H54 (cell line): ENCODE results near the gene FXYD2.

Source experiments
- DNase-seq: peaks from one replicate; pipeline ENCODE4 v3.0.0; 2011; ENCODE audit warnings: low spot score, mixed read lengths; ENCODE audit not compliant: insufficient read length
- FAIRE-seq: peaks from 3 replicates; lab custom pipeline; 2011; peaks lifted over from hg19 to GRCh38; lab: Jason Lieb, UNC
- POLR2A ChIP-seq: IDR thresholded peaks from 2 replicates; pipeline ENCODE4 v1.6.1; 2011; ENCODE audit warnings: low read depth, mild to moderate bottlenecking, low read length

FXYD2 gene

DNA sequence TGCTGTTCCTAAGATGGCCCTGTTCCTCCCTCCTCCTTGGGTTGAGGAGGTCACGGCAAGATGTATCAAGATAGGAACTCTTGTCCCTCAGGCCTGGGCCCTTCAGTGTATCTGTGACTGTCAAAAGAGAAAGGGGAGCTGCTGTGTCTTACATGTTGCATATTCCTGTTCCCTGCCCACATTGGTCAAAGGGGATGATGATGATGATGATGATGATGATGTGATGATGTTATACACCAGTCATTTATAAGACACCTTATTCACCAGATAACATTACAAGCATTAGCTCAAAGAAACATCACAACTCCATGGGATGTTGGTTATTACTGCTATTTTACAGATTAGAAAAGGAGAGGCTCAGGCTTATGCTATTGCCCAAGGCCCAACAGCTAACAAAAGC lies 38.2 kb upstream of the FXYD2 start:
- no peak for DNase-seq
- TF ChIP-seq POLR2A, result no peak
- FAIRE-seq, result no peak

DNA sequence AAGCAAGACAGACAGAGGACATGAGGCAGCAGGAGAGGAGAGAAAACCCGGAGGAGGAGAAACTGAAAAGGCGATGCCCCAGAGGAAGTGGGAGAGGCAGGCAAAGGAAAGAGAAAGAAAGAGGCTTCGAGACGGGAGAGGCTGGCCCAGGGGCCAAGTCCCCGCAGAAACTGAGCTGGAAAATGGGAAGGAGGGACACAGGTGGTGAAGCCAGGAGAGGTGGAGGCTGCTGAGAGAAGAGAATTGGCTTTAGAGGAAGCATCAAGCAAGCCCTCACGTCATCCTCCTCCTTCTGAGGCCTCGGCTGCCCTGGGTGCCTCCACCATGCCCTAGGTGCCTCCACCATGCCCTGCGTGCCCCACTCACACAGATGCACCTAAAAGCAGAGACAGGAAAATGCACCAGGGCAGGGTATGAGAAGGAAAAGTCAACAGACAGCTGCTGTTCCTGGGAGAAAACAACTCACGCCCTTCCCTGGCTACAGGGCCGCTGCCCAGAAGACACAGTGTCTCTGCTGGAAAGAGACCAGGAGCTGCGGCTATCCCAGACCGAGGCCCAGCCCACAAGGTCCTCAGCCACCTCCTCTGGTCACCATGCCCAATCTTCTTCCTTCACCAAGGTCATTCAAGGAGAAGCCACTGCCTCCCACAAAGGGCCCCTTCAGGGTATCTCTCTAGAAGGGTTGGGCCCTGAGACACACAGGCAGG lies 37.6 kb upstream of the FXYD2 start:
- DNase-seq (no peak), FAIRE-seq (no peak)
- no peak for TF ChIP-seq POLR2A

DNA sequence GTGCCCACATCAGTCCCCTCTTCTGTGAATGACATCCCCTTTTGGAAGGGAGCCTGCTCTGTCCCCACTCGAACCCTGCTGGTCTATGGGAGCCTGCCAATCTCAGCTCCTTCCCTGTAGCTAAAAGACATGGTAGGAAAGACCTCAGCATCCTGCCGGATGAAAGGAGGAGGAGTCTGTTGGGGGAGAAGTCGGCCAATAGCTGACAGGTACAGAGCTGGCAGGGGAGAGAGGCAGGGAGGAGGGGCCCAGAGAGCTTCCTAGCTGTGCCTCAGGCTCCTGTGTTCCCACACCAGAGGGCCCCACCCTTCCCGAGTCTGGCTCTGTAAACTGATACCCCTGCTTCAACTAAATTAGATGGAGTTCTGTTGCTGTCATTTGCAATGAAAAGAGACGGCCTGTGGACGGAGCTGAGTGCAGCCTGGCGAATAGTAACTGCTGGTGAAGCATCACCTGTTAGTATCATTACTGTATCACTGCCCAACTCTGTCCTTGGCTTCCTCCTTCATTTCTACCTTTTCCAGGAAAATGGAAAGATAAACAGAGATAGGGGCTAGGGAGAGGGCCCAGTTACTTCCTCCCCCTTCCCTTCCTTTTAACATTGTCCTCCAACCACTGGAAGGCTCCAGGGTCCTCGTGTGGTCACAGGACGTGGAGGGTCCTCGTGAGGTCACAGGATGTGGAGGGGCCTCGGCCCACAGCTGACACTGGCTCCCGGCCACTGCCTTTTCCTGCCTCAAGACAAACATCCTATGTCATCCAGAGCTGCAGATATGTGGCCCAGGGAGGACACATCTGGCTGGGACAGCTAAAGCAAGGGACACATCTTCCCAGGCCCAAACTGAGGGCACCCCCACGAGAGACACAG lies 36.8 kb upstream of the FXYD2 start:
- FAIRE-seq, result no peak

DNA sequence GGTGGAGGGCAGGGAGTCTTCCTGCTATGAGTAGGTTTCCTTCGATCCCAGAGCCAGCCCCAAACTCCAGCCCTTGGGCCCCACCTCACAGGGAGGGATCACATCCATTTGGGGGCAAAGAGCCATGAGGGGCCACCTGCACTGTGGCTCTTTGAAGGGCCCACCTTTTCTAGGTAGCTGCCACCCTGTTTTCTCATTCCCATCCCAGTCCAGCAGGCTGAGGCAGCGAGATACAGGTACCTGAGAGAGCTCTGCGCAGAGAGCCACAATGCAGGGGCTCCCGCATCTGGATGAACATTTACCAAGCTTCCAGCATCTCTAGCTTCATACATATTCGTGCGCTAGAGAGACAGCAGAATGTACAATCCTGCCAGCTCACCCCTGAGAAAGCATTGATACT lies 35.6 kb upstream of the FXYD2 start:
- FAIRE-seq, result no peak
- DNase-seq, result no peak
- no peak for TF ChIP-seq POLR2A

More for the DNA sequence above, 36.8 kb upstream of the FXYD2 start:
- DNase-seq, result no peak
- TF ChIP-seq POLR2A, result no peak

DNA sequence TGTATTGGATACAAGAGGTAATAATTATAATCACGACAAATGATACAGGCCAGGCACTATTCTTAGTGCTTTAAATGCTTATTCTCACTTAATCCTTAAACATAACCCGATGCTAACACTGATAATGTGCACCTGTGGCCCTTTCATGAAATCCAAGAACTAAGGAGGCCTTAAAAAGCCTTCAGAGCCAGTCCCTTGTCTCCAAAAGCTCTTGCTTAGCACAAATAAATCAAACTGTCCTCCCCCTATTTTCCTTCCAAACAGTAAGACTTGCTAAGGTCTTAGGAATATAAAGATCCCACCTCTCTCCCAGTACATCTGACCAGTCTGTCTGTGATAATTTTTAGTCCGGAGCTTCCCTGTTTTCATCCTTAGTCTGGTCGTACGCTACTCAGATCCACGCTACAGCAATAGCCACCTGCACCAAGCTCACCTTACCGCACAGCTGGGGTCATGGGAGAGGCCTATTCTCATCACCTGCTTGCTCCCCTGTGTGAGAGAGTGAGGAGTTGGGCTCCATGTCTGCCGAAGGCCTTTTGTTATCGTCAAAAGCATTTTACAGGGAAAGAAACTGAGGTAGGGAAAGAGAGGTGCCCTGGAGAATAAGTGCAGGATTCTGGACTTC lies 35.1 kb upstream of the FXYD2 start:
- FAIRE-seq, result no peak

DNA sequence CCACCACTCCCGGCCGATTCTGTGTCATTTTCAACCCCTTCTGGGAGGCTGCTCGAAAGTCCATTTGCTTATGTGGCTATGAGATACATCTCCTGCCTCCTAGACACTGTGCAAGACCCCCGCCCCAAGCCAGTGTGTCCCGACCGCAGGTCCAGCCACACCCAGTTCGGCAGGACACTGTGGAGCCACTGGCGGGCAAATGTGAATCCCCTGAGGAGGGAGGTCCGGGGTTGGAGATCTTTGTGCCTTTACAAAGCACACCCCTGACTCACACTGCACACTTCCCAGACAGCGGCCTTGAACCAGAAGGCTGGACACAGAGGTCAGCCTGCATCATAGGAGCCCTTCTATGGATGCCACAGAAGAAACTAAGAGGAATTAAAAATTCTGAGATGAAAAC lies 34.5 kb upstream of the FXYD2 start:
- no peak for DNase-seq
- FAIRE-seq, result no peak
- no peak for TF ChIP-seq POLR2A

More for the DNA sequence above, 35.1 kb upstream of the FXYD2 start:
- DNase-seq, result no peak
- no peak for TF ChIP-seq POLR2A

DNA sequence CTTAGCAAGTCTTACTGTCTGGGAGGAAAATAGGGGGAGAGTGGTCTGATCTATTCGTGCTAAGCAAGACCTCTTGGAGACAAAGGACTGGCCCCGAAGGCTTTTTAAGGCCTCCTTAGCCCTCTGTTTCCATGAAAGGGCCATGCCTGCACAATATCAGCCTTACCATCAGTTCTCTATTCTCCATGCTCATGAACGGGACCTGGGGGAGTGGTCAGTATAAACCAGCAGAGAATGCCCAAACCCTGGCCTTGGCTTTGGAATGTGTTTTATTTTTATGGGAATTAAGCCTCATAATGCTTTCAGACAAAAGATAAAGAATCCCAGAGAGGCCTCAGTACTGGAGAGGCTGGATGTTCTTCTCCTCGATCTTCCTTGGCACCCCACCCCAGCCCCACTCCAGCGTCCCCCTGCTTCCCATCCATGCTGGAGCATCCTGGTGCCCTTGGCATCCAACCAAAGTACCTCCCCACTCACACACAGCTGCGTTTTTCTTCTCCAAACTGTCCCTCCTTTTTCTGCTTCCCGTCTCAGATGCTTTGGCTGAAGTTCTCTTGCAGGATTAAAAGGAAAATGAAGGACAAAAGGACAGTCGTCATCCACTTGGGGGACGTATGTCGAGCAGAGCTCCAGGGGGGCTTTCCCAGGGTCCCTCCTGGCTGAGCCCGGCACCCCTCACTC lies 33.3 kb upstream of the FXYD2 start:
- DNase-seq (no peak), FAIRE-seq (no peak)
- no peak for TF ChIP-seq POLR2A

DNA sequence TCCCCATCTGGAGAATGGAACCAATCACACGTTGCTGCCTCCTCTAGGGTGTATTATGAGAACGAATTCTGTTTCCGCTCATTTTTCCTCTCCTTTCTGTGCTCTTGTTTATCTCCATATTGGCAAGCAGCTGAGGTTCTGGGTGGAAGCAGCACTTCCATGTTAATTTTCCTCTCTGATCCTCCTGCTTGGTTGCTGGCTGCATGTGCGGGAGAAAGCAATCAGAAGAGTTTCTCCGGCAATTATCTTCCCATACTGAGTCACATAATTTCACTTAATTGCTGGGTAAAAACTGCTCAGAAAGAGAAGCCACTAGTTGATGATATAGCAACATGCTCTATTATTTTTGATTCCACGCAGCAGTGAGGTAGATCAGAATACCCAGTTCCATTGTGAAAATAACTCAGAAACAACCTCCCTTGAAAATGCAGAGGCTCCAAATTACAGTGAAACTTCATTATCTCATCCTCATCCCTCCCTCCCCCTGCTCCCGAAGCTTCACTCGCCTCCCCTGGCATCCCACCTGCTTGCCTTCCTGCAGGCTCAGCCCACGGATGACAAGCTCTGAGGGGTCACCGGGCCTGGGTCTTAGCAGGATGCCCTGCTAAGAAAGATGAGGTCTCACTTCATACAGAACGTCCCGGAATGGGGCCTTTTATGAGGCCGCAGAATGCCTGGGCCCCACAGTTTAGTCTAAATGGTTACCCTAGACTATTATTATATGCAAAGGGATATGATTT lies 31.5 kb upstream of the FXYD2 start:
- FAIRE-seq (no peak), DNase-seq (no peak)
- TF ChIP-seq POLR2A, result no peak

DNA sequence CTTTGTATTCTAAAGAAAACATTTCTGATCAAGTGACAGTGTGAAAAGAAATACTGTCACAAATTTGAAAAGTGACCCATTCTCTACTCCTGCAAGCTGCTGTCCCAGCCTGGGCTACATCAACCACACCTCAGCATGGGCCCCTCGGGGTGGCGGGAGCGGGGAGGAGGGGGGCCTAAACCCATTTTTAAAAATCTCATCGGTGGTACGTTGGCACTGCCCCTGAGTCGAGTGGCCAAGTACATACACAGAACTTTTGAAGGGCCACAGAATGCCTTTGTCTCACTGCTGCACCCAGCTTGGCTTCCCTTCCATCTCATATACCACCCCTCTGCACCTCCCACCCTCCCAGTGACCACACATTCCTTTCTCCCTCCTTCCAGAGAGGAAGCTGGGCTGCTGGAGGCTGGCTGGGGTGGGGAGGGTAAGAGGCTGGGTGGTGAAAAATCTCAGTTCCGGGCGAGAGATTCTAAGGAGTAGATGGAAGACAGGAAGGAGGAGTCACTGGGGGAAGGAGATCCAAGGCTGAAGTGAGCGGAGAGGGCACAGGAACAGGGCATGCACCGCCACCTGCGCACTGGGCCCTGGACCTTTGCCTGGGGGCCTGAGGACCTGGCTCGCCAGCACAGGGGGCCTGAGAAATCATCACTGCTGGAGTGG lies 30.8 kb upstream of the FXYD2 start:
- DNase-seq (no peak), FAIRE-seq (no peak)
- TF ChIP-seq POLR2A, result no peak

DNA sequence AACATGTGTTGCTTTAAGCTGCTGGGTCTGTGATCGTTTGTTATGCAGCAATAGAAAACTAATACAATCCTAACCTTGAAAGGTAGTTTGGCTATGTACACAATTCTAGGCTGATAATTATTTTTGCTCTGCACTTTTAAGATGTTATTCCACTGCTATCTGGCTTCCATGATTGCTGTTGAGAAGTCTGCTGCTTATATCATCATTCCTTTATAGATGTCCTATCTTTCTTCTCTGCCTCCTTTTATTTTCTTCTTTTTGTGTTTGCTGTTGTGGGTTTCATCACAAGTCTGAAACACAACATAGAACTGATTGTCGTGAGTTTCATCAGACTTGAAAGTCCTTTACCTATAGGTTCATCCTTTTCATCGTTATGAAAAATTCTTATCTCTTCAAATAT lies 27.8 kb upstream of the FXYD2 start:
- FAIRE-seq, result no peak
- no peak for TF ChIP-seq POLR2A
- DNase-seq, result no peak

DNA sequence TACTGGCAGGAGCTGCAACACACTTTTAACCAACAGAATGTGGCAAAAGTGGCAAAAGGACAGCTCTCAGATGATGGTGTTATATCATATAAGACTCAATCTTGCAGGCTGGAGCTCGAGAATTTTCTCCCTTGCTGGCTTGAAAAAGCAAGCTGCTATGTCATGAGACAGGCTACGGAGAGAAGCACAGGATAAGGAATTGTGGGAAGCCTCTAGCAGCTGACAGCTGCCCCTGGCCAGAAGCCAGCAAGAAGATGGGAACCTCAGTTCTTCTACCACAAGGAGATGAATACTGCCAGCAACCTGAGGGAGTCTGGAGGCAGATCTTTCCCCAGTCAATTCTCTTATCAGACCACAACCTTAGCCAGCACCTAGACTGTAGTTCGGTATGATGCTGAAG lies 27.3 kb upstream of the FXYD2 start:
- DNase-seq (no peak), FAIRE-seq (no peak)

DNA sequence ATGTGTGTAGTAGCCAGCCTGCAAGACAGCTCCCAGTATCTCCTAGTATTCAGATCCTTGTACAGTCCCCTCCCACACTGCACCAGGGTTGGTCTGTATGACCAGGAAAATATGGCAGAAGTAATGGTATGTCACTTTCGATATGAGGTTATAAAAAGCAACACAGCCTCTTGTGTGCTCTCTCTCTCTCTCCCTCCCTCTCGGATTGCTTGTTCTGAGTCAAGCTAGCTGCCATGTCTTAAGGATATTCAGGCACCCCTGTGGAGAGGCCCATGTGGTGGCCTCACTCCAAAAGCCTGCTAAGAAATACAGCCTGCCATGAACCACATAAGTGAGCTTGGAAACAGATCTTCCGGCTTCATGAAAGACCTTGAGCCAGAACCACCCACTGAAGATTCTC lies 26.6 kb upstream of the FXYD2 start:
- TF ChIP-seq POLR2A, result no peak
- FAIRE-seq (no peak), DNase-seq (no peak)

More for the DNA sequence above, 27.3 kb upstream of the FXYD2 start:
- no peak for TF ChIP-seq POLR2A
